BJ (cell line): ENCODE data around the gene NOC2L. TPM values are rescaled to one million over a fixed set of nuclear protein-coding genes. Genes with fewer than 3 reads are reported as not detected.

Source experiments
- CTCF ChIA-PET: fragments of 350-600 bp; formaldehyde crosslinking; extraction: SDS; loops from one replicate; lab custom pipeline; 2021; ENCODE audit warnings: antibody characterized with exemption, inconsistent platforms; lab: Yijun Ruan, JAX
- POLR2A ChIA-PET: fragments of 300-600 bp; sonication (Branson Sonifier 250); formaldehyde crosslinking; extraction: SDS; loops from one replicate; lab custom pipeline; 2021; ENCODE audit warnings: antibody characterized with exemption; lab: Charles Lee
- DNase-seq: peaks from one replicate; pipeline ENCODE4 v3.0.0-alpha.2; 2011; ENCODE audit warnings: low read depth
- H3K27me3 ChIP-seq: 2 replicates; pipeline ENCODE4 v1.6.0; 2011; ENCODE audit warnings: low read length; ENCODE audit not compliant: control insufficient read depth, insufficient read depth
- H3K36me3 ChIP-seq: 2 replicates; pipeline ENCODE4 v1.5.1; 2011; ENCODE audit warnings: low read length; ENCODE audit not compliant: control insufficient read depth, insufficient read depth
- H3K4me3 ChIP-seq: 2 replicates; pipeline ENCODE4 v1.5.1; 2011; ENCODE audit warnings: low read depth, mild to moderate bottlenecking, control low read depth, low read length
- CTCF ChIP-seq: IDR thresholded peaks from 2 replicates; pipeline ENCODE4 v1.5.1; 2011; ENCODE audit warnings: low read depth, mild to moderate bottlenecking, control low read depth, inconsistent platforms, low read length, moderate library complexity; ENCODE audit not compliant: insufficient read depth
- polyA plus RNA-seq: library from polyadenylated mRNA; depleted of rRNA; stranded (reverse); fragments of >200 nt; gene quantifications from 2 replicates; pipeline ENCODE4 v1.2.3, GENCODE V29; 2011

Gene NOC2L
- polyA plus RNA-seq, 1 experiment: 49.7 TPM

GRCh38 chr1:917076-917459 is 42.0 kb downstream of the NOC2L start:
- no peaks in the 10 kb centered on the region; the same call in 1 of the 2 replicates for H3K27me3 ChIP-seq
- TF ChIP-seq CTCF: no peak
- DNase-seq: no peak
- no peaks in the 10 kb centered on the region for H3K36me3 ChIP-seq
- CTCF ChIA-PET: interaction anchor here (0.8 to 1.1 kb wide), 3 partner anchors 11 to 85 kb away, joined by 3 read pairs; no protein-coding TSS in a partner anchor
- no peak overlapping the region for H3K4me3 ChIP-seq
- POLR2A ChIA-PET: no interaction called here

GRCh38 chr1:916173-917075 is 42.6 kb downstream of the NOC2L start:
- Histone ChIP-seq H3K4me3 (no peak overlapping the region), H3K27me3 (no peaks in the 10 kb centered on the region; the same call in 1 of the 2 replicates), H3K36me3 (no peaks in the 10 kb centered on the region)
- POLR2A ChIA-PET: no interaction called here
- no peak for DNase-seq
- CTCF ChIA-PET: interaction anchor here (0.8 to 1.1 kb wide), 3 partner anchors 11 to 86 kb away, joined by 3 read pairs; no protein-coding TSS in a partner anchor
- no peak for TF ChIP-seq CTCF

- Histone ChIP-seq H3K36me3 (no peaks in the 10 kb centered on the region), H3K27me3 (no peaks in the 10 kb centered on the region; the same call in 1 of the 2 replicates), H3K4me3 (no peak overlapping the region)
- CTCF ChIA-PET: interaction anchor here (2.2 kb wide), 1 partner anchor 10 kb away, joined by 11 read pairs; no protein-coding TSS in a partner anchor
- POLR2A ChIA-PET: no interaction called here
- no peak for TF ChIP-seq CTCF
- no peak for DNase-seq
Observed at GRCh38 chr1:915295-916172, 43.5 kb downstream of the NOC2L start.

GRCh38 chr1:914891-915280 is 44.2 kb downstream of the NOC2L start:
- CTCF ChIA-PET: interaction anchor here (2.2 kb wide), 1 partner anchor 10 kb away, joined by 11 read pairs; no protein-coding TSS in a partner anchor
- Histone ChIP-seq H3K4me3 (no peak overlapping the region), H3K36me3 (no peaks in the 10 kb centered on the region), H3K27me3 (no peaks in the 10 kb centered on the region; the same call in 1 of the 2 replicates)
- DNase-seq: no peak
- POLR2A ChIA-PET: no interaction called here
- no peak for TF ChIP-seq CTCF
